UCSD-AML1 (cell line): ENCODE measurements around the gene FBXW5.

Source experiments
- DNase-seq: peaks from one replicate; lab custom pipeline; 2025; ENCODE audit not compliant: unreplicated experiment; lab: John Stamatoyannopoulos, UW

FBXW5 gene

GRCh38 chr9:136962163-136962562, 17.6 kb upstream of the FBXW5 start:
- no peak for DNase-seq

- DNase-seq = no peak
These were observed 16.9 kb upstream of the FBXW5 start for GRCh38 chr9:136961279-136962065.

DNA sequence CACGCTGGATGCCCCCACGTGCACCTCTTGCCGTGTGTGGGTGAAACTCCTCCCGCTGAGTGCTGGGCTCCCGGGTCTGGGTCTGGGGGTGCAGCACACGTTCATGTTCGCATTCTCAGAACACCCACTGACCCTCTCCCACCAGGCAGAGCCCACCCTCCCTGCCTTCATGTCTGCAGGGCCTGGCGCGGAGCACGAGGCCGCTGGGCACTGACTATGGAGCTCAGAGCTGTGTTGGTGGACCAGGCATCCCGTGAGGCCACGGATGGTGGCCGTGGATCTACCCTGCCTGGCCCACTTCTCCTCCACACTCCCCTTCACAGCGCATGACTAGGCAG, 16.4 kb upstream of the FBXW5 start:
- no peak for DNase-seq

- no peak for DNase-seq
These were observed 15.8 kb upstream of the FBXW5 start for GRCh38 chr9:136960212-136960937.

DNA sequence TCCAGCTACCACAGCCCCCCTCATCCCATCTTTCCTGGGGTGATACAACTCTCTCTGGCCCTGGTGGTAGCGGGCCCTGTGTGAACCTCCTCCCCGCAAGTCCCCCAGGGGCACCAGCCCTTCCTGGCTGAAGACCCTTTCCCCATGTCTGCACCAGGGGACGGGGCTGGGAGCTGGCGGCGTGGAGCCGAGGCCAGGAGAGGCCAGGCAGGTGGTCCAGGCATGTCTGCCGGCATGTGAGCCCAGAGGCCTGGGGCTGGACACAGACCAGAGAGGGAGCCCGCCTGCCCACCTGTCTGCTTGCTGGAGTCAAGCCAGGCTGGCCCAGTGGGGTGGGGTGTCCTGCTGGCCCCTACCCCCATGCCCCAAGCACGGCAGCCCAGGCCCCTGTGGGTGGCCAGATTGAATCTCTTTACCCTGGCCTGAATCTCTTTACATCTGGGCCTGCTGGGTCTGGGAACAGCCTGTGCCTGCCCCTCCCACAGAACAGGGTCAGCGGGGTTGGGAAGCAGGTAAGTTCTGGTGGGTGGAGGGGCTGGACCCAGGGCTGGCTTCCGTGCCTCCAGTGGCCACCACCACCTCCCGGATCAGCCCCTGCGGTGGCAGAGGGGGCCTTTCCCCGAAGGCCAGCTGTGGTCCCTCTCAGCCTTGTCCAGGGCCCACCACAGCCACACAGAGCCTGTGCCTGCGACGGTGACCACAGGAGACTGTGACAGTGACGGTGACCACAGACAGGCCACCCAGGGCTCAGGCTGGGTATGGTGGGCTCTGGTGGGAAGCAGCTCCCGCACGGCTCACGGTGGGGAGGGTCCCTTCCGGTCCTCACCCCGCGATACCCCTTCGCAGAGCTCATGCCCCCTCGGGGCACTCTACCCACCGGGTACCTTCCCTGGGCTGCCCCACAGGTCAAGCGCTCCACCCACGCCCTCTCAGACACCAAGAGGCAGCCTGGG, 14.6 kb upstream of the FBXW5 start:
- DNase-seq = no peak

DNA sequence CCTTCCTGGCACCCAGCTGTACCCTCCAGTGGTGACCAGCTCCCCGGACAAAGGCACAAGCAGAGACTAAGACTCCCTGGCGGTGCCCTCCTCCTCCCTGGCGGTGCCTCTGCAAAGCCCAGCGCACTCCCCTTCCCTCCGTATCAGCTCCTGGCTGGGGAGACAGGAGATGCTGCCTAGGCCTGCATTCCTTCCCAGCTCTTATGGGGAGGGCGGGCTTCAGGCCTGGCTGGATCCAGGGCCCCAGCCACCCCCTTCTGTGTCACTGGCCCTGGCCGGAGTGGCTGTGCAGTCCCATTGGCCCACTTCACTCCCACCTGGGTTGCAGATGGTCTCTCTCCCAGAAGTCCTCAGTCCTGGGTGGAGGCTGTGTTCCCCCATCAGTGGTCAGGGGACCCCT, 13.9 kb upstream of the FBXW5 start:
- no peak for DNase-seq

DNA sequence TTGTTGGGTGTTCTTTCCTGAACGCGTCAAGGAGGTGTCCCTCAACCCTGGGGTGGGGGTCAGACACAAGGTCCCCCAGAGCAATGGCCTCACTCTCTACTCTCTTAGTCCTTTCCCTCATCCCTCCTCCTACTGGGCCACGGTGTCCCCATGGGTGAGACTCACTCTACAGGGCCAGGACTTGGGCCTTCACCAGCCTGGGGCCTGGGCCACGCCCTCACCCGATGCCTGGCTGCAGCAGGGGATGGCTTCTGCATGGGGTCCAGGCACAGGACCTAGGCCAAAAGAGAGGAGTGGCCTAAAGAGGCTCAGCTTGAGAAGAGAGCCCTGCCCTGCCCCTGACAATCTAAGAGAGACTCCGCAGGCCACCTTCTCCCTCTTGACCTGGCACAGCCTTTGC, 13.4 kb upstream of the FBXW5 start:
- DNase-seq = no peak

- no peak for DNase-seq
These were observed 12.9 kb upstream of the FBXW5 start for GRCh38 chr9:136957461-136957860.

DNA sequence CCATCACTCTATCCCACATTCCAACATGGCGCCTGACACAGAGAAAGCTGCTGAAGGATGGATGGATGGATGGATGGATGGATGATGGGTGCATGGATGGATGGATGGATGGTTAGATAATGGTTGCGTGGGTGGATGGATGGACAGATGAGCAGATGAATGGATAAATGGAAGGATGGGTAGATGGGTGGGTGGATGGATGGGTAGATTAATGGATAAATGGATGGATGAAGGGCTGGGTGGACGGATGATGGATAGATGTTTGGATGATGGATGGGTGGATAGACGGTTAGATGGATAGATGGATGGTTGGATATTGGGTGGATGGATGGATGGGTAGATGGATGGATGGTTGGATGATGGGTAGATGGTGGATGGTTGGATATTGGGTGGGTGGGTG, 12.1 kb upstream of the FBXW5 start:
- no peak for DNase-seq

DNA sequence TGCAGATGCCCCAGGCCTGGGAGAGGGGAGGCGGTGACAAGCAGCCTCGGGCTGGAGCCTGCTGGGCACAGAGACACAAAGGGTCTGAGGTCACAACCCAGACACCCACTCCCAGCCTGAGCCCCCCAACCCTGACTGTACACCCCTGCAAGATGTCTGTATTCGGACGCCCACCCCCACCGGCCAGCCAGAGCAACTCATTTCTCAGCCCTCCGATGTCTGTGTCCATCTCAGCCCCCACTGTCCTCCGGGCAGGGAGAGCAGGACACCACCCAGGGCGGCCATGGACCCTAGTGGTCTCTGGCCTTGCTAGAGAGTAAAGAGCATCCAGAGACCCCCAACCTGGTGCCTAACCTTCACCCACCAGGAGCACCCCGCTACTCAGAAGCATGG, 11.4 kb upstream of the FBXW5 start:
- no peak for DNase-seq

- DNase-seq = no peak
These were observed 10.8 kb upstream of the FBXW5 start for GRCh38 chr9:136955202-136955942.

- no peak for DNase-seq
These were observed 9.9 kb upstream of the FBXW5 start for GRCh38 chr9:136954270-136955083.

- no peak for DNase-seq
These were observed 9.3 kb upstream of the FBXW5 start for GRCh38 chr9:136953771-136954269.

DNA sequence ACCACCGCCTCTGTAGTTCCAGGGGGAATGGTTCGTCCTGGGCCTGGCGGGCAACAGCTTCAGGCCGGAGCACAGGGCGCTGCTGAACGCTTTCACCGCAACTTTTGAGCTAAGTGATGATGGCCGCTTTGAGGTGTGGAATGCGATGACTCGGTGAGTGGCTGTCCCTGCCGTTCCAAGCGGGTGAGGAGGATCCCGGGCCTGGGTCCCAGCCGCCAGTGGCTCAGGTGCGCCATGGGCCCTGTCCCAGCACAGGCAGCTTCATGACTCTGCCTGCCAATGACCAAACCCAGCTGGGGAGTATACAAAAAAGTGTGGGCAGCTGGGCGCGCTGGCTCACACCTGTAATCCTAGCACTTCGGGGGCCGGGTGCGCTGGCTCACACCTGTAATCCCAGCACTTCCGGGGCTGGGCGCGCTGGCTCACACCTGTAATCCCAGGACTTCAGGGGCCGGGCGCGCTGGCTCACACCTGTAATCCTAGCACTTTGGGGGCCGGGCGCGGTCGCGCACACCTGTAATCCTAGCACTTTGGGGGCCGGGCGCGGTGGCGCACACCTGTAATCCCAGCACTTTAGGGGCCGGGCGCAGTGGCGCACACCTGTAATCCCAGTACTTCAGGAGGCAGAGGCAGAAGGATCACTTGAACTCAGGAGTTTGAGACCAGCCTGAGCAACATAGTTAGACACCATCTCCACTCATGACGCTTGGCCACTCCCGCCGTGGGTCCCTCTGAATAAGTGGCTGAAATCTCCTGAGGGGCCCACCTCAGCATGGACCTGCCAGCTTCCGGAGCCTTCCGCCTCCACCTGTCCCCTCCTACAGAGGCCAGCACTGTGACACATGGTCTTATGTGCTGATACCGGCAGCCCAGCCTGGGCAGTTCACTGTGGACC, 8.6 kb upstream of the FBXW5 start:
- no peak for DNase-seq

GRCh38 chr9:136952321-136952850, 7.8 kb upstream of the FBXW5 start:
- no peak for DNase-seq

GRCh38 chr9:136951541-136952320, 7.2 kb upstream of the FBXW5 start, which contains the start of gene LCN12:
LCN12 (plus strand) TSS chr9:136952273; CDS start chr9:136952328, 55 bp downstream.
- DNase-seq = no peak

GRCh38 chr9:136950656-136951276, 6.2 kb upstream of the FBXW5 start:
- no peak for DNase-seq
